GM23248 (cell line): ENCODE results near the gene CNP. TPM values are rescaled to one million over a fixed set of nuclear protein-coding genes. Genes with fewer than 3 reads are reported as not detected.

Experiments used
- DNase-seq: peaks from one replicate; pipeline ENCODE4 v3.0.0-alpha.2; 2015
- H2AFZ ChIP-seq: fragments of 200-600 bp; sonication (generic); 2 replicates; pipeline ENCODE4 v1.6.1; 2016; ENCODE audit warnings: antibody characterized with exemption
- H3F3A ChIP-seq: fragments of 200-600 bp; sonication (generic); 2 replicates; pipeline ENCODE4 v1.6.1; 2016; ENCODE audit warnings: mild to moderate bottlenecking, antibody characterized with exemption, mixed run types; ENCODE audit not compliant: insufficient read depth
- H3K27ac ChIP-seq: fragments of 200-600 bp; sonication (generic); 2 replicates; pipeline ENCODE4 v1.5.1; 2016; ENCODE audit warnings: mild to moderate bottlenecking
- H3K27me3 ChIP-seq: fragments of 200-600 bp; sonication (generic); replicated peaks from 2 replicates; pipeline ENCODE4 v1.6.1; 2016; ENCODE audit warnings: mild to moderate bottlenecking; ENCODE audit not compliant: insufficient read depth
- H3K36me3 ChIP-seq: fragments of 200-600 bp; sonication (generic); 2 replicates; pipeline ENCODE4 v1.6.1; 2016; ENCODE audit warnings: low read depth, mild to moderate bottlenecking
- H3K4me1 ChIP-seq: fragments of 200-600 bp; sonication (generic); 2 replicates; pipeline ENCODE4 v1.6.1; 2016; ENCODE audit warnings: mild to moderate bottlenecking; ENCODE audit not compliant: insufficient read depth
- H3K4me2 ChIP-seq: fragments of 200-600 bp; sonication (generic); one replicate; pipeline ENCODE4 v1.6.1; 2016; ENCODE audit warnings: mild to moderate bottlenecking; ENCODE audit not compliant: unreplicated experiment
- H3K4me3 ChIP-seq: fragments of 200-600 bp; sonication (generic); 2 replicates; pipeline ENCODE4 v1.5.1; 2016; ENCODE audit warnings: mild to moderate bottlenecking
- H3K79me2 ChIP-seq: fragments of 200-600 bp; sonication (generic); 2 replicates; pipeline ENCODE4 v1.6.1; 2016; ENCODE audit warnings: mild to moderate bottlenecking; ENCODE audit not compliant: insufficient read depth
- H3K9ac ChIP-seq: fragments of 200-600 bp; sonication (generic); 2 replicates; pipeline ENCODE4 v1.6.1; 2016; ENCODE audit warnings: mild to moderate bottlenecking
- H3K9me2 ChIP-seq: fragments of 200-600 bp; sonication (generic); 2 replicates; pipeline ENCODE4 v1.6.1; 2016; ENCODE audit warnings: mixed run types, mild to moderate bottlenecking, moderate library complexity; ENCODE audit not compliant: insufficient read depth
- H3K9me3 ChIP-seq: fragments of 200-600 bp; sonication (generic); one replicate; pipeline ENCODE4 v1.6.1; 2017; ENCODE audit warnings: low read depth
- H4K20me1 ChIP-seq: fragments of 200-600 bp; sonication (generic); 2 replicates; pipeline ENCODE4 v1.6.0; 2016; ENCODE audit not compliant: insufficient read depth
- EZH2 ChIP-seq: fragments of 200-600 bp; sonication (generic); IDR thresholded peaks from 2 replicates; pipeline ENCODE4 v1.6.1; 2018; ENCODE audit warnings: antibody characterized with exemption, mild to moderate bottlenecking; ENCODE audit not compliant: insufficient read depth, poor library complexity, severe bottlenecking
- EZH2phosphoT487 ChIP-seq: fragments of 200-600 bp; sonication (generic); IDR thresholded peaks from 2 replicates; pipeline ENCODE4 v1.6.1; 2018; ENCODE audit warnings: antibody characterized with exemption, moderate library complexity, mild to moderate bottlenecking, low read depth; ENCODE audit not compliant: insufficient read depth
- WGBS, 2 experiments: methylation state at CpG; one replicate each; pipeline ENCODE4 v1.1.6; 2015 to 2017; ENCODE audit warnings: low lambda C conversion rate in 2 of 2, low coverage in 1 of 2; ENCODE audit errors: missing lambda C conversion rate in 2 of 2; 5-methylcytosine and 5-hydroxymethylcytosine counted together
- in situ Hi-C: fragments of 300-500 bp; cut with MboI; formaldehyde crosslinking; loops from 2 replicates; pipeline ENCODE4 v1.15.0; 2020
- polyA plus RNA-seq: library from polyadenylated mRNA; unstranded; fragments of >200 nt; fragmentation: Nextera tagmentation; extraction: Ambion mirVana; gene quantifications from 2 replicates; pipeline ENCODE4 v1.2.1, GENCODE V29; 2016
- total RNA-seq: library from RNA; depleted of rRNA; stranded (reverse); fragments of >200 nt; shearing (Covaris generic); gene quantifications from 2 replicates; pipeline ENCODE4 v1.2.3, GENCODE V29; 2014

The CNP gene
- total and polyA plus RNA-seq, 2 experiments from 2014 or later: 58.3 to 103 TPM

DNA sequence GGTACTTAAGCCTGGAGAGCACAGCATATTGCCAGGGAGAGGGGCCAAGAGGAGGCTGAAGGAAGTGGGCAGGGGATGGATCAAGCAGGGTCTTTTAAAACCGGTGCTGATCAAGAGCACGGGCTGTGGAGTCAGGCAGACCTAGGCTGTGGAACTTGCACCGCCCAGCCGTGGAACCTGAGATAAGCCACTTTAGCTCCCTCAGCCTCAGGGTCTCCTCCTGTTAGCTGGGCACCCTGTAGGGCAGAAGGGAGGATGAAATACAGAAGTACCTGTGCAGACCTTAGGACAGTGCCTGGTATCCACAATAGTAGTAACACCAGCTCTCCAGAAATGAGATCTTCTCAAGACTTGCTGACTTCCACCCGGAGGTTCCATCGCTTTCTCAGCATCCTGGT lies 26.9 kb upstream of the CNP start:
- H4K20me1 ChIP-seq: no peaks in the 10 kb centered on the region
- H3K27me3 ChIP-seq: no peaks in the 10 kb centered on the region
- H3K9me3 ChIP-seq: no peaks in the 10 kb centered on the region
- no peak overlapping the region for H3K4me2 ChIP-seq
- no peaks in the 10 kb centered on the region for H3K36me3 ChIP-seq
- in situ Hi-C loops: no loop called here
- WGBS, 2 experiments: 85 to 87% methylated on average over 6 of the region's 6 CpGs
- H3F3A ChIP-seq: no peaks in the 10 kb centered on the region
- H3K9ac ChIP-seq: no peak overlapping the region
- H3K9me2 ChIP-seq: no peaks in the 10 kb centered on the region
- no peaks in the 10 kb centered on the region for H3K4me1 ChIP-seq
- H3K79me2 ChIP-seq: no peaks in the 10 kb centered on the region
- no peak for TF ChIP-seq EZH2
- no peak for TF ChIP-seq EZH2phosphoT487
- H2AFZ ChIP-seq: no peak overlapping the region
- DNase-seq: no peak
- no peak overlapping the region for H3K4me3 ChIP-seq
- no peak overlapping the region for H3K27ac ChIP-seq

DNA sequence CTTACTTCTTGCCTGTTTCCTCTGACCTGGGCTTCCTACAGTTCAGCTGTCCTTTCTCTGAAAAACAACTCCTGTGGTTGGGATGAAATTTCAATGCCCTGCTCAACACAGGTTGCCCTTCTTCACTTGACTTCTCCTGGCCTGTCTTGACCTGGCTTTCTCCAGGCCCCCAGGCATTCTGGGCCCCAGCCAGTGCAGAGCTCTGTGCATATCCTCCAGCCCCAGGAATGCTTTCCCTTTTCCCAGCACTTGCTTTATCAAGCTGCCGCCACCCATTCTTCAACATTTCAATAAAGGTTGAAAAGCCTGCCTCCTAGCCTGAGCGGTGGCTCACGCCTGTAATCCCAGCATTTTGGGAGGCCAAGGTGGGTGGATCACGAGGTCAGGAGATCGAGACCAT lies 25.4 kb upstream of the CNP start:
- Histone ChIP-seq H3K36me3 (no peaks in the 10 kb centered on the region), H3K9me2 (no peaks in the 10 kb centered on the region), H3K4me1 (no peaks in the 10 kb centered on the region), H3K79me2 (no peaks in the 10 kb centered on the region), H3K4me2 (no peak overlapping the region), H3F3A (no peaks in the 10 kb centered on the region), H3K4me3 (no peak overlapping the region), H3K9me3 (no peaks in the 10 kb centered on the region), H4K20me1 (no peaks in the 10 kb centered on the region), H3K9ac (no peak overlapping the region), H2AFZ (no peak overlapping the region), H3K27me3 (no peaks in the 10 kb centered on the region), H3K27ac (no peak overlapping the region)
- in situ Hi-C loops: no loop called here
- 84 to 90% methylated on average over 5 of the region's 5 CpGs for WGBS, 2 experiments
- no peak for TF ChIP-seq EZH2
- TF ChIP-seq EZH2phosphoT487: no peak
- no peak for DNase-seq

DNA sequence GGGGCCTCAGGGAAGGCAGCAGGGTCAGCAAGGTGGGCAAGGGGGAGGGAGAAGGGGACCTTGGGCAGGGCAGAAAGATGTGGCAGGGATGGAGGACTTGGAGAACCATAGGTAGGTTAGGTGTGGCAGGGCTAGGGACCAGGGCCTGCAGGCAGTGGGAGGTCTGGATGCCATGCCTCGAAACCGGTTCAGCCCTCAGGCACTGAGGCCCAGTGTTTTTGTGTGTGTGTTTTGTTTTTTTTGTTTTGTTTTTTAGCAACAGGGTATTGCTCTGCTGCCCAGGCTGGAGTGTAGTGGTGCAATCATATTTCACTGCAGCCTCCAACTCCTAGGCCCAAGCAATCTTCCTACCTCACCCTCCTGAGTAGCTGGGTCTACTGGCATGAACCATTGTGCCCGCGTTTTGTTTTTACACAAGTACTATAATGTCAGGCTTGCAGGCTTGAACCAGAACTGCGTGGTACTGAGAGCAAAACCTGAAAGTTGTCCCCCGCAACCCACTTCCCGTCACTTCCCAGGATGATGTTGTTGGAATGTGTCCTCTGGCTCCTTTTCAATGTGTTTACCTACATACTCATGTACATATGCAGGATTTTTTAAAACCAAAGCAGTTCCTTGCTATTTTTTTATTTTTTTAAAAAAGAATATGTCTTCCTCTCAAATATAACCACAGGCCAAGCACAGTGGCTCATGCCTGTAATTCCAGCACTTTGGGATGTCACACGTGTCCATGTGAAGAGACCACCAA lies 23.8 kb upstream of the CNP start:
- in situ Hi-C loops: no loop called here
- H3F3A ChIP-seq: no peaks in the 10 kb centered on the region

DNA sequence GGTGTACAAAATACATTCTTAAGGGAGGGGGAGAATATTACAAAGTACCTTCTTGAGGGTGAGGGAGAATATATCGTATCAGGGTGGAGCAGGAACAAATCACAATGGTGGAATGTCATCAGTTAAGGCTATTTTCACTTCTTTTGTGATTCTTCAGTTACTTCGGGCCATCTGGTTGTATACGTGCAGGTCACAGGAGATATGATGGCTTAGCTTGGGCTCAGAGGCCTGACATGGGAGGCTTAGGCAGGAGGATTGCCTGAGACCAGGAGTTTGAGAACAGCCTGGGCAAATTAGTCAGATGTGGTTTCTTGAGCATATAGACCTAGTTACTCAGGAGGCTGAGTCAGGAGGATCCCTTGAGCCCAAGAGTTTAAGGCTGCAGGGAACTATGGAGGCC lies 23.1 kb upstream of the CNP start:
- no peak for DNase-seq
- H3K9ac ChIP-seq: no peak overlapping the region
- H3K4me2 ChIP-seq: no peak overlapping the region
- H3K36me3 ChIP-seq: no peaks in the 10 kb centered on the region
- H3K4me3 ChIP-seq: no peak overlapping the region
- H2AFZ ChIP-seq: no peak overlapping the region
- H3K9me3 ChIP-seq: no peaks in the 10 kb centered on the region
- H3K27me3 ChIP-seq: no peaks in the 10 kb centered on the region
- H3K4me1 ChIP-seq: no peaks in the 10 kb centered on the region
- no peaks in the 10 kb centered on the region for H4K20me1 ChIP-seq
- H3F3A ChIP-seq: no peaks in the 10 kb centered on the region
- WGBS, 2 experiments: 98 to 99% methylated on average over 3 of the region's 3 CpGs
- H3K9me2 ChIP-seq: no peaks in the 10 kb centered on the region
- no peak overlapping the region for H3K27ac ChIP-seq
- H3K79me2 ChIP-seq: no peaks in the 10 kb centered on the region
- TF ChIP-seq EZH2 (no peak), EZH2phosphoT487 (no peak)
- in situ Hi-C loops: no loop called here

More for the DNA sequence above, 23.8 kb upstream of the CNP start:
- Histone ChIP-seq H3K4me3 (no peak overlapping the region), H3K79me2 (no peaks in the 10 kb centered on the region), H3K9me3 (no peaks in the 10 kb centered on the region), H3K9ac (no peak overlapping the region), H2AFZ (no peak overlapping the region), H4K20me1 (no peaks in the 10 kb centered on the region), H3K27ac (no peak overlapping the region), H3K36me3 (no peaks in the 10 kb centered on the region), H3K27me3 (no peaks in the 10 kb centered on the region), H3K9me2 (no peaks in the 10 kb centered on the region), H3K4me1 (no peaks in the 10 kb centered on the region), H3K4me2 (no peak overlapping the region)
- TF ChIP-seq EZH2phosphoT487 (no peak), EZH2 (no peak)
- no peak for DNase-seq
- WGBS, 2 experiments: 96 to 97% methylated on average over 8 of the region's 8 CpGs
